ENCODE measurements around the gene BAG1.

Gene BAG1

GRCh38 chr9:33294670-33295432 is 30.3 kb upstream of the BAG1 start:
- peaks cover 63% of the 10 kb centered on the region for H3K36me3 ChIP-seq

GRCh38 chr9:33293782-33294181 is 29.3 kb upstream of the BAG1 start:
- no peak overlapping the region for H3K9ac ChIP-seq
- H4K20me1 ChIP-seq = peaks cover 13% of the 10 kb centered on the region
- H3K36me3 ChIP-seq = peaks cover 52% of the 10 kb centered on the region
- H3K4me2 ChIP-seq = peak overlapping the region; percentile 95
- H3K9me3 ChIP-seq = no peaks in the 10 kb centered on the region
- no peak for TF ChIP-seq Cebpa-rat (IDR thresholded peaks at IDR 0.05)
- no peaks in the 10 kb centered on the region for H3K27me3 ChIP-seq
- peaks cover 88% of the 10 kb centered on the region for H3K4me1 ChIP-seq
- peak overlapping the region; percentile 84 for H3K27ac ChIP-seq
- H3K4me3 ChIP-seq = 0 out of 2 replicates have a peak overlapping the region, but pooled peaks have one; percentile 64

More at GRCh38 chr9:33294670-33295432, 30.3 kb upstream of the BAG1 start:
- TF ChIP-seq Cebpa-rat (IDR thresholded peaks at IDR 0.05) = no peak
- Histone ChIP-seq H3K4me2 (peak overlapping the region; percentile 95), H3K9me3 (no peaks in the 10 kb centered on the region), H3K27me3 (no peaks in the 10 kb centered on the region), H3K4me3 (peak overlapping the region; percentile 64), H3K9ac (peak overlapping the region; percentile 75), H4K20me1 (peaks cover 21% of the 10 kb centered on the region), H3K27ac (peak overlapping the region; percentile 84), H3K4me1 (peaks cover 88% of the 10 kb centered on the region)

DNA sequence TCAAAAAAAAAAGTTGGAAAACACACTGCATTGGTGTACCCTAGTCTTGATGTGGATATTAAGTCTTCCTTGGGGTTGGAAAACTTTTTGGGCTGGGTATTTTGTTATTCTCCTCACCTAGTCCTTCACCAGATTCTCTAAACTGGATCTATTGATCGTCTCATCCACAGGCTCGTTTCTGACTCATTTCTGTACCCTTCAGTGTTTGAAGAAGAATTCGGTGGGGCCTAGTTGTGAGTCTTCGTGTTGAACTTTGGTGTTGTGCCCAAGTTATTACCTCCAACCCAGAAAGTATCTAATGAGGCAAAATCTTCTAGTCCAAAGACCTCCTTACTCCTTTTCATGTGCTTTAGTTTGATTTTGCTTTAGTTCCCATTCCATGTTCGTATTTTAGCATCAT is 27.4 kb upstream of the BAG1 start:
- Histone ChIP-seq H3K4me2 (peak overlapping the region; percentile 95), H3K36me3 (peaks cover 41% of the 10 kb centered on the region), H3K9me3 (no peaks in the 10 kb centered on the region), H3K4me1 (peaks cover 88% of the 10 kb centered on the region), H3K27me3 (no peaks in the 10 kb centered on the region), H3K4me3 (0 out of 2 replicates have a peak overlapping the region, but pooled peaks have one; percentile 81), H4K20me1 (no peaks in the 10 kb centered on the region), H3K27ac (peak overlapping the region; percentile 58), H3K9ac (peak overlapping the region; percentile 13; the same call in 1 of the 2 replicates)
- no peak for TF ChIP-seq Cebpa-rat (IDR thresholded peaks at IDR 0.05)

DNA sequence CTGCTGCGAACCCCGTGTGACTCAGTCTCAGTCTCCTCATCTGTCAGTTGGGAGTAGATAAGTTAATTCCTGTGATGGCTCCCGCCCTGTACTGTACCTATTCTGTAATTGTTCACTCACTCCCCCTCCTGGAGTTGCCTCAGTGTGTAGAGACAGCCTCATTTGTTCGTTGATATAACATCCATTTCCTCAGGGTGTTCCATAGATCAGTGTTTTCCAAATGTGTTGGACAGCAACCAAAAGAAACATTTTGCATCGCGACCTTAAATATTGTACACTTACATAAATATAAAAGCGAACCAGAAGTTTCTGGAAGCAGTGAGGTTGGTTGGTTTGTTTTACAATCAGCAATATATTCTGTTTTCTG is 26.5 kb upstream of the BAG1 start:
- H4K20me1 ChIP-seq = no peaks in the 10 kb centered on the region
- H3K36me3 ChIP-seq = peaks cover 34% of the 10 kb centered on the region
- peak overlapping the region; percentile 81 for H3K4me3 ChIP-seq
- peak overlapping the region; percentile 95 for H3K4me2 ChIP-seq
- H3K9me3 ChIP-seq = no peaks in the 10 kb centered on the region
- peak overlapping the region; percentile 99 for H3K27ac ChIP-seq
- peaks cover 88% of the 10 kb centered on the region for H3K4me1 ChIP-seq
- H3K9ac ChIP-seq = peak overlapping the region; percentile 98
- TF ChIP-seq Cebpa-rat (IDR thresholded peaks at IDR 0.05) = no peak
- no peaks in the 10 kb centered on the region for H3K27me3 ChIP-seq

DNA sequence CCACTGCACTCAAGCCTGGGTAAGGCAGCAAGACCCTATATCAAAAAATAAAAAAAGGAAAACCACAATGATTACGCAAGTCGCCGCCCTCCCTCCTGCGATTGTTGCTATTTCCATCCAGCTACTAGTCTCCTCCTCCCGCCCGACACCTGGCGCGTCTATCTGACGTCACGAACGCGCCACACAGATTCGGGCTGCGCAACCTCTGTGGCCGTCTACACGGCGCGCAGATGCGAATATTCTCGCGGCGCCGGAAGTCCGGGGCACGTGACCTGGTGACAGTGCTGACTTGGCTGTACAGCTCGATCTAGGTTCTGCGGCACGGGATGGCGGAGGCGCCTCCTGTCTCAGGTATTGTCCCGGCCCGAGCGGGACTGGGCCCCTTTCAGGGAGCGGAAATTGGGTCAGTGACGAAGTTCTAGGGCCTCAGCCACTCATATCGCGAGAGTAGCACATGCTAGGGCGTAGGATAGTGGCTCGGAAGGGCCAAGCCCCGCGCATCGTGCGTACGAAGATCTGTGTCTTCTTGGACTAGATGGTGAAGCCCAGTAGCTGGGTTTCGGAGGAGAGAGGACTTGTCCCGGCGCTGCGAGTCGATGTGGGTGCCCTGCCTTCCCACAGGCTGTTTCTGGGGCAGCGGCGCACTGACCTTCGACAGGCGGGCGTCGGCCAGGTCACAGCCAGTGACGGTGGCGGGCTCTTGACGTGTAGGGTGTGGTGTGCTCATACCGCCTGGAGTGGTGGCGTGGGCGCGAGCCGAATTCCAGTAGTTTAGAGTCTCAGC is 25.9 kb upstream of the BAG1 start, which contains the start of gene NFX1:
Gene NFX1 (plus strand): TSS at position 270 of the 784 bp plus-strand sequence. CDS start 57 bp downstream, at position 327.
- H3K9ac ChIP-seq = peak within 1 kb of the TSS; percentile 98
- H3K4me3 ChIP-seq = peak within 1 kb of the TSS; percentile 81
- H3K4me1 ChIP-seq = peaks cover 88% of the 10 kb centered on the region
- H3K36me3 ChIP-seq = peaks cover 28% of the 10 kb centered on the region
- peak; percentile 100 for TF ChIP-seq Cebpa-rat (IDR thresholded peaks at IDR 0.05)
- no peaks in the 10 kb centered on the region for H4K20me1 ChIP-seq
- no peaks in the 10 kb centered on the region for H3K27me3 ChIP-seq
- peak within 1 kb of the TSS; percentile 99 for H3K27ac ChIP-seq
- H3K4me2 ChIP-seq = peak within 1 kb of the TSS; percentile 95
- H3K9me3 ChIP-seq = no peaks in the 10 kb centered on the region

DNA sequence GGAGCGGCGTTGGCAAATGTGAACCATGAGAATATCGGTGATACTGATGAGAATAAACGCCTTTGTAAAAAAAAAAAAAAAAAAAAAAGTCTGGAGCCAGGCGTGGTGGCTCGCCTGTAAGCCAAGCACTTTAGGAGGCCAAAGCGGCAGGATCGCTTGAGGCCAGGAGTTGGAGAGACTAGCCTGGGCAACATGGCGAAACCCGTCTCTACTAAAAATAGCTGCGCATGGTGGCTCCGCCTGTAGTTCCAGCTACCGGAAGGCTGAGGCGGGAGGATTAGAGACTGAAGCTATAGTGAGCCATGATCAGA is 25.4 kb upstream of the BAG1 start:
- Histone ChIP-seq H4K20me1 (no peaks in the 10 kb centered on the region), H3K4me1 (peaks cover 86% of the 10 kb centered on the region), H3K9ac (peak overlapping the region; percentile 98), H3K27me3 (no peaks in the 10 kb centered on the region), H3K27ac (peak overlapping the region; percentile 99), H3K9me3 (no peaks in the 10 kb centered on the region), H3K4me2 (peak overlapping the region; percentile 95), H3K4me3 (peak overlapping the region; percentile 81), H3K36me3 (peaks cover 23% of the 10 kb centered on the region)
- no peak for TF ChIP-seq Cebpa-rat (IDR thresholded peaks at IDR 0.05)

- peak overlapping the region; percentile 81 for H3K4me3 ChIP-seq
These were observed 25.0 kb upstream of the BAG1 start for GRCh38 chr9:33289496-33289895.

GRCh38 chr9:33288828-33289483 is 24.4 kb upstream of the BAG1 start:
- peak overlapping the region; percentile 99 for H3K27ac ChIP-seq
- peak overlapping the region; percentile 95 for H3K4me2 ChIP-seq

More at GRCh38 chr9:33289496-33289895, 25.0 kb upstream of the BAG1 start:
- Histone ChIP-seq H3K4me1 (peaks cover 83% of the 10 kb centered on the region), H3K27ac (peak overlapping the region; percentile 99), H3K4me2 (peak overlapping the region; percentile 95), H3K27me3 (no peaks in the 10 kb centered on the region), H3K36me3 (peaks cover 22% of the 10 kb centered on the region), H3K9ac (peak overlapping the region; percentile 98), H3K9me3 (no peaks in the 10 kb centered on the region), H4K20me1 (no peaks in the 10 kb centered on the region)
- TF ChIP-seq Cebpa-rat (IDR thresholded peaks at IDR 0.05) = no peak

GRCh38 chr9:33288235-33288634 is 23.7 kb upstream of the BAG1 start:
- H3K27ac ChIP-seq = peak overlapping the region; percentile 99
- H3K4me2 ChIP-seq = peak overlapping the region; percentile 95
- peak overlapping the region; percentile 98 for H3K9ac ChIP-seq
- no peaks in the 10 kb centered on the region for H4K20me1 ChIP-seq
- no peaks in the 10 kb centered on the region for H3K27me3 ChIP-seq
- no peak overlapping the region for H3K4me3 ChIP-seq
- TF ChIP-seq Cebpa-rat (IDR thresholded peaks at IDR 0.05) = no peak
- H3K4me1 ChIP-seq = peaks cover 71% of the 10 kb centered on the region
- peaks cover 18% of the 10 kb centered on the region for H3K36me3 ChIP-seq
- H3K9me3 ChIP-seq = no peaks in the 10 kb centered on the region

More at GRCh38 chr9:33288828-33289483, 24.4 kb upstream of the BAG1 start:
- no peaks in the 10 kb centered on the region for H3K9me3 ChIP-seq
- H3K4me3 ChIP-seq = peak overlapping the region; percentile 81
- H3K9ac ChIP-seq = peak overlapping the region; percentile 98
- no peak for TF ChIP-seq Cebpa-rat (IDR thresholded peaks at IDR 0.05)
- peaks cover 22% of the 10 kb centered on the region for H3K36me3 ChIP-seq
- H4K20me1 ChIP-seq = no peaks in the 10 kb centered on the region
- H3K27me3 ChIP-seq = no peaks in the 10 kb centered on the region
- peaks cover 78% of the 10 kb centered on the region for H3K4me1 ChIP-seq

All from BLaER1 (cell line).